WI38 (cell line): ENCODE data around the gene TMEM108.

Experiments used
- H3K4me3 ChIP-seq: 2 replicates; pipeline ENCODE4 v1.5.1; 2011; ENCODE audit warnings: low read depth, mild to moderate bottlenecking, control low read depth, low read length
- TF ChIP-seq, protein P1 (sequence below): IDR thresholded peaks from 2 replicates; pipeline ENCODE4 v1.5.1; 2012; ENCODE audit warnings: low read depth, mild to moderate bottlenecking, control low read depth, low read length

The TMEM108 gene

DNA sequence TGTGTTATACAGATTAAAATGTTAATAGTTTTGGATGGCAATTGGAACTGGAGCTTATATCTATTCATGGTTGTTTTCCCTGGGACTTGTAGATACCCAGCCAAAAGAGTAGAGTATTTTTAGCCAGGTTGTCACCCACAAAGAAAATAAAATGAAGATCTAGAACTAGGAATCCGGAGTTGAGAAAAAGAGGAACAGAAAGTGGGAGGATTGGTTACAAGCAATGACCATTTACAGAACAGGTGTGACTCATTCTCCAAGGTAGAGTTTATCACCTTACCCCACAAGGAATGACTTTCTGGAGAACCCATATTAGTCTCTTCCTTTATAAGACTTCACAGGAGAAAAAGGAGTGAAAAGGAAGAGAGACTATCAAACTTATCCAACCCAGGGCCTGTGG lies 99.8 kb downstream of the TMEM108 start:
- H3K4me3 ChIP-seq: no peak overlapping the region
- TF ChIP-seq, protein P1, sequence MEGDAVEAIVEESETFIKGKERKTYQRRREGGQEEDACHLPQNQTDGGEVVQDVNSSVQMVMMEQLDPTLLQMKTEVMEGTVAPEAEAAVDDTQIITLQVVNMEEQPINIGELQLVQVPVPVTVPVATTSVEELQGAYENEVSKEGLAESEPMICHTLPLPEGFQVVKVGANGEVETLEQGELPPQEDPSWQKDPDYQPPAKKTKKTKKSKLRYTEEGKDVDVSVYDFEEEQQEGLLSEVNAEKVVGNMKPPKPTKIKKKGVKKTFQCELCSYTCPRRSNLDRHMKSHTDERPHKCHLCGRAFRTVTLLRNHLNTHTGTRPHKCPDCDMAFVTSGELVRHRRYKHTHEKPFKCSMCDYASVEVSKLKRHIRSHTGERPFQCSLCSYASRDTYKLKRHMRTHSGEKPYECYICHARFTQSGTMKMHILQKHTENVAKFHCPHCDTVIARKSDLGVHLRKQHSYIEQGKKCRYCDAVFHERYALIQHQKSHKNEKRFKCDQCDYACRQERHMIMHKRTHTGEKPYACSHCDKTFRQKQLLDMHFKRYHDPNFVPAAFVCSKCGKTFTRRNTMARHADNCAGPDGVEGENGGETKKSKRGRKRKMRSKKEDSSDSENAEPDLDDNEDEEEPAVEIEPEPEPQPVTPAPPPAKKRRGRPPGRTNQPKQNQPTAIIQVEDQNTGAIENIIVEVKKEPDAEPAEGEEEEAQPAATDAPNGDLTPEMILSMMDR: no peak

DNA sequence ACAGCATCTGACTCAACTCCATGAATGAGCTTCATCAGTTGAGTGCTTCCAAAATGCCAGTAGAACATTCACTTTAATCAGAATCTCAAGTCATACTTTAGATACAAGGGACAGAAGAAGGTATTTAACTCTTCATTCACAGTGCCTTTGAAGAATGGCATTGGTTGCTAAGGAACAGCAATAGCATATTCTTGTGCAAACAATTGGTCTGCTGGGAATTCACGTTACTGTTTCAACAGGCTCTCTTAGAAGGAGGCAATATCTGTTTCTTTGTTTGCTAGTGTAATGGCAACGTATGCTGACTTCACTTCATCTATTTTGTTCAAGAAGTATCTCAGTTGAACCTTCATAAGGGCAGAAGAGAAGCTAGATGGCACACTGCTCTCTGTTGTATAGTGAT lies 113.9 kb downstream of the TMEM108 start:
- no peak overlapping the region for H3K4me3 ChIP-seq
- TF ChIP-seq, protein P1: no peak

DNA sequence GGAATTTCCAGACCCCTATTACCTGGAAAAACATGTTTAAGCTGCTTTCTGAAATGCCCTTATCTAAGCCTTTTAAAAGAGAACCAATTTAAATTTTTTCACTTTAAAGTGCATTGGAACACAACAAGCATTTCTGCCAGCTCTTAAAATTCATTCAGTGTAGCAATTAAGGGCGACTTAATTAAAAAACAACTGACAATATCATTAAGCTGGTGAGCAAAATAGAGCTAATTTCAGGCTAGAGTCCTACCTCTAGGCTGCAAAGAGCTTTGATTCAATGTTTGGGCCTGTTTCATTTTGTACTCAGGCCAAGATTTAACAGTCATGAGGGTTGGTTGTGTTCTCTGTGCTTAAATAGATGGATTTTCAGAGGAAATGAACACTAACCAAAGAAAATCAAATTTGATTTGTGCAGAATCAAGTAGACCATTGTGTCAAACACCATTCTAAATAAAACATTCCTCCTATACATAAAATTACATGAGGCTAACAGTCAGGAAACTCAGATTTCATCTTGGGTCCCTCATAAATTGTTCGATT lies 114.6 kb downstream of the TMEM108 start:
- TF ChIP-seq, protein P1: no peak
- no peak overlapping the region for H3K4me3 ChIP-seq

DNA sequence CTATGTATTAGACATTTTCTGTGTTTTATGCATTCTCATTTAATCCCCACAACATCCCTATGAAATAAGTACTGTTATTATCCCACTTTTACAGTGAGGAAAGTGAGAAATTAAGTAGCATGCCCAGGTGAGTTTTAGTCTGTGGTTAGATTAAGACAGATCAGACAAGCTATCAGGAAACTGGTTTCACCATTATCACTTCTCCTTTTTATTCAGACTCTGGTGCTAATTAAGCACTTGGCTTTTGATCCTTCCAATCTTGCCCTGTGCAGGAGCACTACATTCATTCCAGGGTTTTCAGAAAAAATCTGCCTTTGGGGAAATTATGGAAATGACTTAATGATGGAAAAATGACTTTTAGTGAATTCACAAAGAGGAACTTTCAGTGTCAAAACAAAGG lies 115.2 kb downstream of the TMEM108 start:
- TF ChIP-seq, protein P1: no peak
- H3K4me3 ChIP-seq: no peak overlapping the region

DNA sequence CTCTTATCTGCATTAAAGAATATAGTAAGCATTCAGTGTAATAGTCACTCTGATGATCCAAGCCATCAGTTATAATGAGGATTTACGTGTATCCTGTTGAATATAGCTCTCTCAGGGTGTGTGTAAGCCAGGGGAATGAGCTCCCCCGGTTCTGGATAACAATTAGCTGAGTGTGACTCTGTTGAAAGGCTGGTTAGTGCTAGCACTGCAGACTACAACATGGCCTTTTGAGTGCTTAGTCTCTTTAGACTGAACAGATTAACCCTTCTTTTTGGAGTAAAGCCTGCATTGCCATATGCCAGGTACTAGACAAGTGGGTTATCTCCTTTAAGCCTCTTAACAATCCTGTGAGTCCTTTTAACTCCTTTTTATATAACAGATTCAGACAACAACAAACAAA lies 119.5 kb downstream of the TMEM108 start:
- no peak overlapping the region for H3K4me3 ChIP-seq
- TF ChIP-seq, protein P1: no peak

DNA sequence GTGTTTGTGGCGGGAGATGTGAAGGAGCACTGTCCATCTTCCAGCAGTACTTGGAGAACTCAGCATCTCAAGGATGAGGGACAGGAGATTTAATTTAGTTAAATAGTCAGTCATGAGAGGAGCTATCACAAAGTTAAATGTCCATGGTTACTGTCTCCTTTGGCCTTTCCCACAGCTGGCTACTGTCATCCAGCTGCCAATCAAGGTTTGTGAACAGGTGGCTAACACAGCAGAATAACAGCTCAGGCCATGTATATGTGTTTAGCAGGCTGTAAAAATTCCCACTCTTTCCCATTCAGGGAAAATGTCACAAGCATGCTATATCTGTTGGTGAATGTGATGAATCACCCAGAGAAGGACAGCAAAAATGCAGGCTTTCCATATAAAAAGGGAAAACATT lies 120.5 kb downstream of the TMEM108 start:
- TF ChIP-seq, protein P1: no peak
- no peak overlapping the region for H3K4me3 ChIP-seq

DNA sequence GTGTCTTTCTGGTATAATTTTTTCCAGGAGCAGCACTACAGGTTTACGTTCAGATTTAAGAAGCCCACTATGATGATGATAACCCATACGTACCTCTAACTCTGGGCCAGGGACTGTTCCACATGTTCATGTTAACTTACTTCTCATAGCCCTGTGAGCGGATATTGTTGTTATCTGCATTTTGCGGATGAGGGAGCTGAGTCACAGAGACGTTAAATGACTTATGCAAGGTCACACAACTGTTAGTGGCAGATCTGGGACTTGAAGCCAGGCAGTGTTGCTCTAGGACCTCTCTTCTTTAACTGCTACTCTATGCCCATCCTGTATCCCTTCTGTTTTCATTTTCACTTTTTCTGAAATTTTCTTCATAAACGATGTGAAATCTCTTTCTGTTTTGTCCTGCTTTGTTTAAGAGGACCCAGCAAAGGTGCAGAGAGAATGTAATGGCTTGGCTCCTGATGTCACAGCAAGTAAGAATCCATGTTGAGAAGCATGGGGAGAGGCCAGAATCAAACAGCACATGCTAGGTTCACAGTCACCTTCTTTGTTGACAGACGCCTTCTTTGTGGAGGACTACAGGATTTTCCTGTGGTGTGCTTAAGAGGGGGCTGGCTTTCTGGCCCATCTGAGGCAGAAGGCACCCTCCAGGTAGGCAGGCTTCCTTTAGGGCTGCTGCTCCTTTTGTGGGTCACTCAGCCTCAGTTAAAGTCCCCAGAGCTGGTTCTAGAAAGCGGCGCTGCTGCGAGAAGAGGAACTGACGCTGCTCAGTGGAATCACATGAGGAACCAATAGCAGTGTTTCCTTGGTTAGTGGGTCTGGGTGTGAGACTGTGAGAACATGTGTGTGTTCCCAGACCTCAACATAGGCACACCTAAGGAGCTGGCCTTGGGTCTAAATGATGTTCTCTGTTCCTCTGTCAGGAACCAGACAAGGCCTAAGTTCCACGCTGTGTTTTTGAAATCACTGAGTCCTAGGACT lies 121.6 kb downstream of the TMEM108 start:
- TF ChIP-seq, protein P1: no peak
- no peak overlapping the region for H3K4me3 ChIP-seq
